GOT3 (cell line): ENCODE measurements around the gene GALNT6.

ENCODE experiments used
- DNase-seq: peaks from one replicate; lab custom pipeline; 2025; ENCODE audit warnings: mixed read lengths; lab: John Stamatoyannopoulos, UW

The GALNT6 gene

GRCh38 chr12:51404627-51405026 is 13.4 kb upstream of the GALNT6 start:
- DNase-seq: no peak

GRCh38 chr12:51403681-51404136 is 12.5 kb upstream of the GALNT6 start:
- DNase-seq: no peak

- no peak for DNase-seq
Observed at GRCh38 chr12:51403159-51403558, 12.0 kb upstream of the GALNT6 start.

DNA sequence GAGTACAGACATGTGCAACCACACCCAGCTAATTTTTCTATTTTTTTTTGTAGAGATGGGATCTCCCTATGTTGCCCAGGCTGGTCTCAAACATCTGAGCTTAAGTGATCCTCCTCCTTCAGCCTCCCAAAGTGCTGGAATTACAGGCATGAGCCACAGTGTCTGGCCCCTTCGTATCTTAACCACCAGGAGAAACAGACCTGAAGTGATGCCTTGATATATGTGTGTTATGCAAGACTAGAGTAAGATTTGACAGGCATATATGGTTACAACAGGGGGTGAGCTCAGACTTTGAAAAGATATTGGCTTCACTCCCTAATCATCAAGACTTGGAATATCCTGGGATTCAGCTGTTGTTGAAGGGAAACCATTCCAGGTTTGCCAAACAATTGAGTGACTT is 10.7 kb upstream of the GALNT6 start:
- DNase-seq: no peak

- DNase-seq: no peak
Observed at GRCh38 chr12:51401486-51401885, 10.3 kb upstream of the GALNT6 start.

DNA sequence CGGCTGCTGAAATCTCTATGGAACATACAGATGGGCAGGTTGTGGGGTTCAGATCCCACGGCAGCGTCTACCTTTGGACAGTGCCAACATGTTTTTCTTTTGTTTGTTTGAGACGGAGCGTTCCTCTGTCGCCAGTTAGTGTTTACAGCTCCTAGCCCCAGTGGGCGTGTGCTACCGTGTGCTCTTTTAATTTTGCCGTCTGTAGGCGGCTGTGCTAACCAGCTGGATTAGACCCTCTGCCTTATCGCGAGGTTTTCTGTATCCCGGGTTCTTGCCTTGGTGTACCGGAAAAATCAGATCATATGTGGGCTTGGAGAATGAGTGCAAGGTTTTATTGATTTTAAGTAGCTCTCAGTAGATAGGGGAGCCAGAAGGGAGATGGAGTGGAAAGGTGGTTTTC is 9.8 kb upstream of the GALNT6 start:
- DNase-seq: no peak

- no peak for DNase-seq
Observed at GRCh38 chr12:51399891-51400290, 8.7 kb upstream of the GALNT6 start.

DNA sequence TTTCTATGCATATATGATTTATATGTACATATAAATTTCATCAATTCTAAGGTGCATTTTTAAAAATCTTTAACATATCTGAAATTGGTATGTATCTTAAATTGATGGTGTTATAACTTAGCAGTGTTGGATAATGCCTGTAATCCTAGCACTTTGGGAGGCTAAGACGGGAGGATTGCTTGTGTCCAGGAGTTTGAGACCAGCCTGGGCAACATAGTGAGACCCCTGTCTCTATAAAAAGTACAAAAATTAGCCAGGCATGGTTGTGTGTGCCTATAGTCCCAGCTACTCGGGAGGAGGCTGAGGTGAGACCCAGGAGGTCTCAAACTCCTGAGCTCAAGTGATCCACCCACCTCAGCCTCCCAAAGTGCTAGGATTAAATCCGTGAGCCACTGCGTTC is 6.5 kb upstream of the GALNT6 start:
- no peak for DNase-seq

GRCh38 chr12:51395283-51396230 is 4.4 kb upstream of the GALNT6 start:
- DNase-seq: no peak

DNA sequence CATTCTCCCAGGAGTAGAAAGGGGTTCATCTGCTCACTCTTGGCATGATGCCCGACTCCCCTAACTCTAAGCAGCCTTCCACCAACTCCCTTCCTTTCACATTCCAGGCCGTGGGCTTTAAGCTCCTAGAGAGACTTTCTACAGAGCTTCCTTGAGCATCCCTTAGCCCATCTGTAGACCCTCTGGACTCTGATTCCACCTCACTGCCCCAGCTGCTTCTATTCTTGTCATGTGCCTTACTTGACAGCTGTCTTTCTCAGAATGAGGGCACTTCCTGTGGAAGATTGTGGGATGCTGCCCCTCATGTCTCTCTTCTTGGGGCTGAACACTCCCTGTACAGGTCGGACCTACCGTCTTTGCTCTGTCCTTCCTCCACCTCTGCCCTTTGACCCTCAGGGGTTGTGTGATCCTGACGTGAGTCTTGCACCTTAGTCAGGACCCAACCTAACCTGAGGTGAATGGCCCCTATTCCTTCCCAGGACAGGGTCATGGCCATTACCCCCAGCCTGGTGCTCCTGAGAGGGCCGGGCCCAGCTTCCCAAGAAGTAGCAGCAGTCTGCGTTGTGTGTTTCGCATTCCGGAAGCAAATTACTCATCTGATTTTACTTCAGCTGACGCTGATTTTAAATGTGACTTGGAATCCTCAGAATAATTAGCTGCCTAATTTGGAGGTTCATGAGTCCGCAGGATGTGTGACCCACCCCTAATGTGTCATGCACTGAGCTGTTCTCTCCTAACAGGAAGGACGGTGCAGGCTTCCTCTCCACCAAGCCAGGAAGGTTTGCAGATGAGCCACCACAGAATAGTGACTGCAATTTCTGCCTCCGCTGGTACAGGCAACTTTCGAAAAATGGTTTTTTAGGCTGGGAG is 2.7 kb upstream of the GALNT6 start:
- DNase-seq: no peak

DNA sequence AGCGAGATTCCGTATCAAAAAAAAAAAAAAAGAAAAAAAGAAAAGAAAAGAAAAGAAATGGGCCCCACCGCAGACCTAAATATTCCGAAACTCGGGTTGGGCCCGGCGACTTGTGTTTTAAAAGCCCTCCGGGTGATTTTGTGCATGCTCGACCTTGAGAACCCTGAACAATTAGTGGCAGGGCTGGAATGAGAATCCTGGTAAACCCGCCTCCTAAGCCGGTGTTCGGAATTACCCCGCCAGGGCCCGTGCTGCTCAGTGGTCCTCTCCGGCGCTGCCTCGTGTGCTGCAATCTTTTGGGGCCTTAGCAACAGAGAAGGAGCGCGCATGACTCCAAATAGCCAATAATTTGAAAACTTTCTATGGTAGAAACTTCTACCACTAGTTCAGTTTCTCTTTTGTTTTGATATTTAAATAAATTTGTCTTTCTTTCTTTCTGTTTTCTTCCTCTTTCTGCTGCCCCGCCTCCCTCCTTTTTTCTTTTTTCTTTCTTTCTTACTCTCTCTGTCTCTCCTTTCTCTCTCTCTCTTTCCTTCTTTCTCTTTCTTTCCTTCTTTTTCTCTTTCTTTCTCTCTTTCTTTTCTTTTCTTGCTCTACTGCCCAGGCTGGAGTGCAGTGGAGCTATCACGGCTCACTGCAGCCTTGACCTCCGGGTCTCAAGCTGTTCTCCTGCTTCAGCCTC is 1.5 kb upstream of the GALNT6 start:
- DNase-seq: no peak

DNA sequence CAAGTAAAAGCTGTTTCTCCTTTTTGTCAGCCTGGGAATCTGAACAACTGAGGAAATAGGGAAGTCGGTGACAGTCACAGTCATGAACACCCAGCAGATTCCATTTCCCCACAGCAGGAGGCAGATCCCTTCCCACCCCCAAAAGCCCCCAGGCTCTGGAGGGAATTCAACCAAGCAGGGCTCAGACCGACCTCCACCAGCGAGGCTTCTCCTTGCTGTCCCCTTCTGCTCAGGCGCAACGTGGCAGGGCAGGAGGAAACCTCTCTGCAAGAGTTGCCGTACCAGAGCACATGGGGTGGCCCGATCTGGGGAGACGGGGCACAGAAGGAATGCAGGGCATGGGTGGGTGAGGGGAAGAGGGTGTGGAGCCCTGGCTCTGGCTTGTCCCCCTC is 319 bp downstream of the GALNT6 start:
- no peak for DNase-seq

- no peak for DNase-seq
Observed at GRCh38 chr12:51390457-51390856, 749 bp downstream of the GALNT6 start.

- no peak for DNase-seq
Observed at GRCh38 chr12:51389302-51389999, 1.8 kb downstream of the GALNT6 start.

DNA sequence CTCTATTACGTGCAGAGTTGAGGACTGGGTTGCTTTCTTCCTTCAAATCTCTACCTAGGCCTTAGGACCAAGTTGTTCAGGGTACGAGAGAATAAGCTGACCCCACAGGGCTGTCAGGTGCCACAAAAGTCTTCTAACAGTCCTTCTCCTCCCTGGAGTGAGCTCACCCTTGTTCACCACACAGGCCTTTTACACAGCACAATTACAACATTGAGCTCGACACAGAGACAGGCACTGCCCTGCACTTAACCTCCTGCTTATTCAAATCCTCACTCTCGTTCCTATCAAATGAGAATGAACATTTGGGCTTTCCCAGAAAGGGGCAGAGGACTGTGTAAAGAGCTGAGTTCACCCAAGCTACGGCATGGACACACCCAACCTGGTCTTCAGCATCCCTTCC is 2.4 kb downstream of the GALNT6 start:
- DNase-seq: no peak

GRCh38 chr12:51388069-51388799 is 3.0 kb downstream of the GALNT6 start:
- DNase-seq: no peak

- no peak for DNase-seq
Observed at GRCh38 chr12:51386351-51386750, 4.9 kb downstream of the GALNT6 start.

- DNase-seq: no peak
Observed at GRCh38 chr12:51383269-51383905, 7.8 kb downstream of the GALNT6 start.

- no peak for DNase-seq
Observed at GRCh38 chr12:51382173-51382572, 9.0 kb downstream of the GALNT6 start.
